ENCODE results near the gene SERPINI1.

Gene SERPINI1

DNA sequence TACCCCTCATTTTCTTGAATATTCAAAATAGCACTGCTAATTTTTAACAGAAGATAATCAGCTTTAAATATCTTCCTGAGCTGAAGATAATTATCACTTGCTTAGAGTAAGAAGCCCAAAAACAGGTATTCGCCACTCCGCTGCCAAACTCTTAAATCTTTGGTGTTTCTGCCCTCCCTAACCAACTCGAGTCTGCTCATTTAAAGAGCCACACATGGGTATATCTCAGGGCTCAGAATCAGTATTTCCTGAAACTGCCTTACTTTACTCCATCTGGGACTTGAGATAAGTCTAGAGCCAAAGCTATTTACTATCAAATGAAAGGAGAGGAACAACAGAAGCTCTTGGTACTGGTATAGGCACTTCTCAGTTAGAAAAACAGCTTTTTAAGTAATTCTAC is 11.6 kb upstream of the SERPINI1 start:
- peaks cover 15% of the 10 kb centered on the region for H3K36me3 Mint-ChIP-seq
- peaks cover 35% of the 10 kb centered on the region for H3K4me1 Mint-ChIP-seq
- no peak for ATAC-seq (ENCODE audit: low read depth)
- H3K27ac Mint-ChIP-seq, result peak overlapping the region; percentile 55
- H3K9me3 Mint-ChIP-seq, result no peaks in the 10 kb centered on the region
- no peak overlapping the region for H3K4me3 Mint-ChIP-seq
- H3K27me3 Mint-ChIP-seq, result no peaks in the 10 kb centered on the region
- DNase-seq (ENCODE audit: low spot score in 2 of 2), result no peak

DNA sequence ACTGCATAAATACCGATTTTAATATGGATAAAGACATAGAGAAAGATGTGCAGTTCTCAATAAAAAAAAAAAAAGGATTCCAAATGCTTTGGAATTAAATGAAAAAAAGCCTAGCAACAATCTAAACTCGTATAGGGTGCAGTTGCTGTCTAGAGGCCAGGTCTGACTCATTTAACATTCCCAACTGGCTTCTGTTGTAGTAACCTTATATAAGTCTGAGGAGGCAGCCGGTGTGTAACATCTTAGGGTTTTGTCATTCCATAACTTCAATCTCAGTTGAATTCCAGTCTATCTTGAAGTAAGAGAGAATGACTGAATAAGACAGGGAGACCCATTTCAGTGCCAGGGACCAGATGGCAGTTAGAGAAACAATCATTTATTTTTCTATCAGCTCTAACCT is 7.3 kb upstream of the SERPINI1 start:
- Mint-ChIP-seq H3K4me3 (no peak overlapping the region), H3K36me3 (peaks cover 7% of the 10 kb centered on the region), H3K27me3 (no peaks in the 10 kb centered on the region), H3K27ac (no peak overlapping the region), H3K9me3 (no peaks in the 10 kb centered on the region), H3K4me1 (peaks cover 38% of the 10 kb centered on the region)
- DNase-seq (ENCODE audit: low spot score in 2 of 2), result no peak
- no peak for ATAC-seq (ENCODE audit: low read depth)

DNA sequence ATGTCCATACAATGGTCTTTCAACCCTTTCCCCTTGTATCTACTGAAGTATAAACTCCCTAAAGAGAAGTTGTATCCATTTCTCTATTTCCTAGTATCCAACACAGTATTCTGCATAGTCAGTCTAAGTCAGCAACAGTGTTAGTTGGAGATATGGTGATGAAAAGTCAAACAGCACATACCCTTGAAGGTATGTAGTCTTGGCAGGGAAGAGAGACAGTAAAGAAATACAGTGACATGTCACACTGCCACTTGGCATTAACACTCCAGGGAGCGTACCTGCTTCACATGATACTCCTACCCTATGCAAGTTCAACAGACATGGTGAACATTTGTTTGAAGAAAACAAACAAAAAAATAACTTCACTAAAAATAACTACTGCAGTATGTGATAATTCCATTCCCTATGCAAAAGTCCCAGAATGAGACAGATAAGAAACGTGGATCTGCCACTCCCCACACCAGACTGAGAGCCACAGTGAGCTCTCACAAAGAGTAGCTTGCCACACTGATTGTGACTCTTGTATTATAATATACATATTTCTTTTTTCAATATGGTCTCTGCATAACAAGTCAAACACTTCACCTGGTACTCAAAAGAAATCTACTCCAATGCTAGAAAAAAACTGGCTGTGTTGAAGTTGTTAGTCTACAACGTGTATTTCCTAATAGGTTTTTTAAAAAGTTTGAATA is 6.7 kb upstream of the SERPINI1 start:
- DNase-seq (ENCODE audit: low spot score in 2 of 2) (no peak), ATAC-seq (ENCODE audit: low read depth) (no peak)
- Mint-ChIP-seq H3K4me1 (peaks cover 38% of the 10 kb centered on the region), H3K27me3 (no peaks in the 10 kb centered on the region), H3K4me3 (no peak overlapping the region), H3K36me3 (peaks cover 7% of the 10 kb centered on the region), H3K9me3 (no peaks in the 10 kb centered on the region), H3K27ac (no peak overlapping the region)

DNA sequence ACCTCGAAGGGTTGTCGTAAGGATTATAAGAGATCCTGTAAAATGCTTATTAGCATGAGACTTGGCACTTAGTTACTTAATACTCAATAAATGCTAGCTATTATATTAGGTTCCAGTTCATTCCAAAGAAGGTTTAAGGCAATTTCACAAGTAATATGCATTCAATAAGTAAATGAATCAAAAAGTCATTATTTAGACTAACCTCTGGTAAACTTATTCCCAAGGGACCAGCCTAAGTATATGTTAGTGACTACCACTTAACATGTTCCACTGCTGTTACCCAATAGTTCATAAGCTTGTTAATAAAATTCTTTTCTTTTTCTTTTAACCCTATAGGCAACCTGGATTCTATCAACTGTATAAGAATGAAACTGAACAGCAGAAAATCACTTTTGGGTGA is 5.9 kb upstream of the SERPINI1 start:
- Mint-ChIP-seq H3K9me3 (no peaks in the 10 kb centered on the region), H3K27ac (no peak overlapping the region), H3K4me3 (no peak overlapping the region), H3K4me1 (peaks cover 36% of the 10 kb centered on the region), H3K27me3 (no peaks in the 10 kb centered on the region), H3K36me3 (peaks cover 3% of the 10 kb centered on the region)
- DNase-seq (ENCODE audit: low spot score in 2 of 2), result no peak
- ATAC-seq (ENCODE audit: low read depth), result no peak

DNA sequence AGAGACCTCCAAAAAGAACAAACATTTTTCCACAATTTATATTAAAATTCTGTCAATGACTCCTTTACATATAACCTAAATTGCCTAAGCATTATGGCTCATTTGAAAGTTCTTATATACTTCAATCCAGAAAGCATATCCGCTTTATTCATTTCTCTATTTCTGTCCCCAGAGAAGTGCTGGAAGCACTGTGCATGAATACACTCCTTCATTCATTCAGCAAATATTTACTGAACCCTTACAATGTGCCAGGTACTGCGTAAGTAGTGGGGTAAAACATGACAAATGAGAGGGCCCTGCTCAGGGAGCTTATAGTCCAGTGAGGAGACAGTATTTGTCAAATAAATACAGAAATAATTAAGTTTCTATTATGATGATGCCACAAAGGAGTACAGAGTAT is 4.1 kb upstream of the SERPINI1 start:
- H3K27ac Mint-ChIP-seq, result no peak overlapping the region
- DNase-seq (ENCODE audit: low spot score in 2 of 2) (no peak), ATAC-seq (ENCODE audit: low read depth) (no peak)
- peaks cover 3% of the 10 kb centered on the region for H3K36me3 Mint-ChIP-seq
- H3K27me3 Mint-ChIP-seq, result no peaks in the 10 kb centered on the region
- H3K9me3 Mint-ChIP-seq, result no peaks in the 10 kb centered on the region
- H3K4me1 Mint-ChIP-seq, result peaks cover 33% of the 10 kb centered on the region
- no peak overlapping the region for H3K4me3 Mint-ChIP-seq

DNA sequence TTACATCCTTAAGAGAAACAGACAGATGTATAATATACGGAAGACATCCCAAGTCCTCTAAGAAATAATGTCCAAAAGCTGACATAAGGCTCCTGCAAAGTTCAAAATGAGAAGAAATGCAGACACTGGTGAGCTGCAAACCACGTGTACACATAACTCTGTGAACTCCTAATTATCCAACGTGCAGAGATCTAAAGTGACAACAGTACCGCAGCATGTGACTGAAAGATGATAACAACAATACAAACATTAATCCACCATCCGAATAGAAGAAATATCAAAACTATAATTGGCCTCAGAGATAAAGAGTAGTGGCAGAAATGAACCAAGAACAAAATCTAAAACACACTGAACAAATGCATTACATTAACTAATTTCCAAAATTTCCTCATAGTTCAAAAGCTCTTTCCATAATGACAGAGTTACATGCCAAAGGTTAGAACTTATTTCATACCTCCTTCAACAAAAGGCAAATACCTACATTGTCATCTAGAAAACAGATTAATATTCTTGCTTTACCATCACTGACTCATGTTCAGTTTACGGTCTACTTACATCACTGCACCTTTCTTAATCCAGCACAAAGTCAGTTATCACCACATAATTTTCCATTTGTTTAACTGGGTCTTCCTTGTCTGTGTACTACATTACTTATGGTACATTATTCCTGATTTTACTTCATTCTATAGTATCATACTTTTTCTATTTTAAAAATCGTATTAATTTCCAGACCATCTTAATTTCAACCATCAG is 3.0 kb upstream of the SERPINI1 start:
- Mint-ChIP-seq H3K9me3 (no peaks in the 10 kb centered on the region), H3K4me1 (peaks cover 30% of the 10 kb centered on the region), H3K27ac (no peak overlapping the region), H3K27me3 (no peaks in the 10 kb centered on the region), H3K36me3 (peaks cover 3% of the 10 kb centered on the region), H3K4me3 (no peak overlapping the region)
- no peak for ATAC-seq (ENCODE audit: low read depth)
- DNase-seq (ENCODE audit: low spot score in 2 of 2), result no peak

DNA sequence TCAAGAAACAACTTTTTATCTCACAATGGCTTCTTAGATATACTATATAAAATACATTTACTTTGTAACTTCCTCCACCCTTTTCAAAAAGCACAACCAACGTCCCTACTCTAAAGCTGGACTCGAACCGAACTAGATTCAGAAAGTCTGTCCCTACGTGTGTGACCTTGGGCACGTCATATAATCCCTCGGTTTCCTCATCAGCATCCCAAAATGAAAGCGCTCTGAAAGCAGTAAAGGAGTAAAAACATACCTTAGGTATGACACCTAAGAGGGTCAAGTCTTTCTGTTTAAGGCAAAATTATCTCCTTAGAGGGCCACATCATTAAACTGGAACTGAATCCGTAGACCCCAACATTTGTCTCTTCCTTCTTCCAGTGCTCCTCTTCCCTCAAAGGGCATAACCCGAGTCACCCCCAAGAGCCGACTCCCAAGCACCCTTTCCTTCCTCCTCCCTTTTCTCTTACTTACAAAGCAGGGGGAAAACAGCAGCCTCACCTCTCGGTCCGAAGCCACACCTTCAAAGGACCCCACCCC is 1.5 kb upstream of the SERPINI1 start:
- peaks cover 27% of the 10 kb centered on the region for H3K4me1 Mint-ChIP-seq
- H3K4me3 Mint-ChIP-seq, result no peak overlapping the region
- ATAC-seq (ENCODE audit: low read depth) (no peak), DNase-seq (ENCODE audit: low spot score in 2 of 2) (no peak)
- no peaks in the 10 kb centered on the region for H3K27me3 Mint-ChIP-seq
- peaks cover 3% of the 10 kb centered on the region for H3K36me3 Mint-ChIP-seq
- no peaks in the 10 kb centered on the region for H3K9me3 Mint-ChIP-seq
- H3K27ac Mint-ChIP-seq, result no peak overlapping the region

DNA sequence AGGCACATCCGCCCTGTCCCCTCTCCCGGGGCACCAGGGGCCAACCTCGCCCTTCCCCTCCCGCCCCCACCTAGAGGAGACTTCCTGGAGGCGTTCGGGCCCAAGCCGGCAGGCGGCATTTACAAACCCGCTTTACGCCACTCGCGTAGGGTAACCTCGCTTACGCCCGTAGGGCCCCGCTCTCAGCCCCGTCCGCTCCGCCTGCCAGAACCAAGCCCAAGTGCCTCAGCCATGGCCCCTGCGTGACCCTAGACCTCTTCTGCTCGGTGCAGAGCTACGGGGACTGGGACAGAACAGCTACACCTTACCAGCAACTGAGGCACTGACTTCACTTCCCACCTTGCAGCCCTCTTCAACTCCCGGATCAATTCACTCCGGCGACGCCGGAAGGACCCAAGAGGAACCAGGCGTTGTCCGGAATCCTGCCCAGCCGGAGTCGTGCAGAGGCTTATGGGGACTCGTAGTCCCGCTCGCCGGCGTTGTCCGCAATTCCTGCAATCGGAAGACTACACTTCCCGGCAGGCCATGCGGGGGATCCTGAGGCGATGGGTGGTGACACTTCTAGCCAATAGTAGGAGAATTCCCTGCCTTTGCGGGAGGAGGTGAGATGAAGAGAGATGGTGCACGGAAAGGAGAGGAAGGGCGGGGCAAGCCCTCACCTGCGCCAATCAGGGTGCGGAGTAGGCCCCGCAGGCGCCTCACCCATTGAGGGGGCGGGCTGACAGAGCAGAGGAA is 856 bp upstream of the SERPINI1 start, which contains the start of gene PDCD10:
TSS of gene PDCD10 (minus strand) at position 395 of the 735 bp plus-strand sequence. CDS start 14,735 bp downstream, outside the sequence.
- DNase-seq (ENCODE audit: low spot score in 2 of 2) (peak; percentile 90 to 93), ATAC-seq (ENCODE audit: low read depth) (peak; percentile 82)
- H3K27me3 Mint-ChIP-seq, result no peaks in the 10 kb centered on the region
- H3K36me3 Mint-ChIP-seq, result peaks cover 3% of the 10 kb centered on the region
- H3K4me1 Mint-ChIP-seq, result peaks cover 24% of the 10 kb centered on the region
- no peaks in the 10 kb centered on the region for H3K9me3 Mint-ChIP-seq
- no peak within 1 kb of the TSS for H3K4me3 Mint-ChIP-seq
- no peak within 1 kb of the TSS for H3K27ac Mint-ChIP-seq

DNA sequence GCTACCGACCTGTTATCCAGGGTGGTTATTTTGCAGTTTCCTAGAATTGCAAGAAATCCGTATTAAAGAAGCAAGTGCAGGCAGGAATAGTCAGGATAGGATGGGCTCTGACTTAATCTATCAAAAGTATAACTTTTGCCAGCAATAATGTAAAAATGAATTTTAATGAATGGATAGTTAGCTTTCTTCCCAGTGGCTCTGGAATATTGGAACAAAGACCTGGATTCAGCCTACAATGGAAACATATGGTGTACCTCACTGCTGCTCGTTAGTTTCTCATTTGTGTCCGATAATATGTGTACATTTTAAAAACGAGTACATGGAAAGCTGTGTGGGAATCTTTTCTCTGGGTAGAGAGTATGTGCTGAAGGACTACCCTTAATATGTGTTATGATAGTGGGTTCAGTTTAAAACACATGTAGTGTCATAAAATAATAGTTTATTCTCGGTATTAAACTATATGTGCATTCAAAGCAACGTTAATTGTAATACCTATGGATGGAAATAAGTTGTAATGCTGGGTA is 805 bp downstream of the SERPINI1 start:
- DNase-seq (ENCODE audit: low spot score in 2 of 2) (no peak), ATAC-seq (ENCODE audit: low read depth) (no peak)
- H3K4me1 Mint-ChIP-seq, result peaks cover 24% of the 10 kb centered on the region
- H3K27ac Mint-ChIP-seq, result no peak overlapping the region
- H3K36me3 Mint-ChIP-seq, result peaks cover 3% of the 10 kb centered on the region
- H3K9me3 Mint-ChIP-seq, result no peaks in the 10 kb centered on the region
- H3K4me3 Mint-ChIP-seq, result no peak overlapping the region
- no peaks in the 10 kb centered on the region for H3K27me3 Mint-ChIP-seq

DNA sequence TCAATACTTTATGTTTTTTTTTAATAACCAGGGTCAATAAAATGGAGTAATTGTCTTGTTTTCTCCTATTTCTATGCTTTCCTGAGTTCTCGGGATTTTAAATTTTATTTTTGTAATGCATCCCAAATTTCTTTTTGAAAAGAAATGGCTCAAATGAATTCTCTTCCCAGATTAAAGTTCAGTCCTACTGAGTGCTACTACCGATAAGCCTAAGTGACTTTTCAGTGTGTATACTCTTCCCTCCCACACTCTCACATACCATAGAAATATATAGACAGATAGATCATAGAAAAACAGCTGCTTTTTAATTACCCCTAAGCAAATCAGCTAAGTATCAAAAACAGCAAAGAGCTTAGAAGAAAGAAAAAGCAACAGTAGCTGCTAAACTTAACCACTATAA is 1.5 kb downstream of the SERPINI1 start:
- H3K36me3 Mint-ChIP-seq, result no peaks in the 10 kb centered on the region
- H3K4me3 Mint-ChIP-seq, result no peak overlapping the region
- peak overlapping the region; percentile 9 for H3K27ac Mint-ChIP-seq
- H3K27me3 Mint-ChIP-seq, result no peaks in the 10 kb centered on the region
- ATAC-seq (ENCODE audit: low read depth) (no peak), DNase-seq (ENCODE audit: low spot score in 2 of 2) (no peak)
- H3K4me1 Mint-ChIP-seq, result peaks cover 20% of the 10 kb centered on the region
- no peaks in the 10 kb centered on the region for H3K9me3 Mint-ChIP-seq

DNA sequence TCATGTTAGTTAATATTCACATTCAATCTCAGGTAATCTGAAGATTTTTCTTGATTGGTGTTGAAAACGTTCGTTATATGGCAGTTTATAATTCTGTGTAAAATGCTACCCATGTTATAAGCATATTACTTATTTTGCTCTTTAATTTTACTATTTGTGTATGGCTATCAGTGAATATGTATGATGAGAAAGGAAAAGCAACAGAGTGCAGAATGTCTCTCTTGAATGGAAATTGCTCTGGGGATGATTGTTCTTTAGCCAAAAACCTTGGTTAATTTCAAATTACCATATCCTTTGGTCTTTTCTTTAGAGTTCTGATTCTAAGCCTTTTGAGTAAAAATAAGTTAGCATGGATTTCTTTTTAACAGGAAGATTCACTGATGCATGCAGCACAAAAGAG is 2.5 kb downstream of the SERPINI1 start:
- H3K36me3 Mint-ChIP-seq, result no peaks in the 10 kb centered on the region
- no peak overlapping the region for H3K4me3 Mint-ChIP-seq
- H3K27ac Mint-ChIP-seq, result no peak overlapping the region
- H3K9me3 Mint-ChIP-seq, result no peaks in the 10 kb centered on the region
- H3K4me1 Mint-ChIP-seq, result peaks cover 12% of the 10 kb centered on the region
- H3K27me3 Mint-ChIP-seq, result no peaks in the 10 kb centered on the region
- ATAC-seq (ENCODE audit: low read depth), result no peak
- DNase-seq (ENCODE audit: low spot score in 2 of 2), result no peak

DNA sequence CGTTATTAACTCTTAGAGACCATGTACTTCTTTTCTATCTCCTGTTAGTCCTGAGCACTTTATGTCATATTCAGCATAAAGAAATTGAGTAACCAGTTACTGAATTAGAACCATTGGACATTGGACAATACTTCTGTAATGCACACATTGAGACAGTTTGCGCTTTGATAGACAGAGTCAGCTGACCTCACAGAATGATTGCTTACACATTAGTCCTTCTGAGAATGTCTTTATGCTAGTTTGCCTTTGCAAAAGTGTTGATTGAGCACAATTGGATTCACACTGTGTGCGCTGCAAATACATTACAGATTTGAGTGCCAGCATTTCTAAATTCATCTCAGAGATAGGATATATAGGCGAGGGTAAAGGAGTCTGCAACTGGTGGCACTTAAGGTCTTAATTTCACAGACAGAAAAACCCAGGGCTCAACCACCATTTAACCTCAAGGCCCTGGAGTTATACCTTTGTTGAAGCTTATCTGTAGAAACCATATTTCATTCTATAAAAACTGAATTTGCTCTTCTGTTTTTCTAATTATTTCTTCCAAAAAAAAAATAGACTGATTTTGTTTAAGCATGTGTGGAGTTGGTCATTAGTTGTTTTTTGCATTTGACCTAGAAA is 3.8 kb downstream of the SERPINI1 start:
- DNase-seq (ENCODE audit: low spot score in 2 of 2) (no peak), ATAC-seq (ENCODE audit: low read depth) (no peak)
- peaks cover 2% of the 10 kb centered on the region for H3K36me3 Mint-ChIP-seq
- no peaks in the 10 kb centered on the region for H3K27me3 Mint-ChIP-seq
- peaks cover 12% of the 10 kb centered on the region for H3K4me1 Mint-ChIP-seq
- H3K4me3 Mint-ChIP-seq, result no peak overlapping the region
- H3K9me3 Mint-ChIP-seq, result no peaks in the 10 kb centered on the region
- no peak overlapping the region for H3K27ac Mint-ChIP-seq

DNA sequence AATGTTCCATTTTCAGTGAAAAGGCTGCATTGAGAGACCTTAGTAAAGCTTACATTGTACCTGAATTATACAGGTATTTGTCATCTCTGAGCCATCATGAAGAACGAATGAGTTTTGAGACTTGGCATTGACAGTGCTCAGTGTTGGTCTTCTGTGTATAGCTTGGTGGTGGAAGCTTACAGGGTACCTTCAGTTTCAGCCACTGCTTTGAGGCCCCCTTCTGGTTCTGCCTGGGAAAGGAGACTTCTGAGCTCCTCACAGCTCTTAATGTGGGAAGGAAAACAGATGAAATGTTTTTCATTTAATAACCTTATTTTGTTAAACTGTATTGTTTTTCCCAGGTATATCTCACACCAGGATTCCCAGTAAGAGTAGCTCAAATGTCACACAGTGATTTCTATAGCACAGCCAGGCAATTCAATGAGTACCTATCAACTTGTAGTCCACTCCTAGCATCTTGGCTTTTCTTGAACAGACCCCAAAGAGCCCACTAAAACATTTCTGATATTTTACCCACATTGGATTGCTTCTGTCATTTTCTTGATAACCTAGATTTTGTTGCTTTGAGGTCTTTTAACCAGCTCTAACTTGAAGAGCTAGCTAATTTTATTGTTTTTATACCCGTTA is 5.6 kb downstream of the SERPINI1 start:
- peak; percentile 95 for ATAC-seq (ENCODE audit: low read depth)
- no peaks in the 10 kb centered on the region for H3K27me3 Mint-ChIP-seq
- H3K4me3 Mint-ChIP-seq, result no peak overlapping the region
- H3K27ac Mint-ChIP-seq, result peak overlapping the region; percentile 28
- peaks cover 14% of the 10 kb centered on the region for H3K4me1 Mint-ChIP-seq
- peak in 1 of 2 donors; percentile 13 for DNase-seq (ENCODE audit: low spot score in 2 of 2)
- no peaks in the 10 kb centered on the region for H3K9me3 Mint-ChIP-seq
- H3K36me3 Mint-ChIP-seq, result peaks cover 2% of the 10 kb centered on the region

All from memory B cell (primary cell).